Activated T-cell treated with anti-CD3 and anti-CD28 coated beads, Interleukin-2, amount 50 U/mL, for 24 hours (primary cell): ENCODE results near the gene NDOR1.

ENCODE experiments used
- DNase-seq: peaks from one replicate; pipeline ENCODE4 v3.0.0-alpha.2; 2020
- H3K27ac Mint-ChIP-seq: 2 replicates; pipeline ENCODE4 v1.8.0; 2020; ENCODE audit warnings: mild to moderate bottlenecking, mixed read lengths
- H3K27me3 Mint-ChIP-seq: 2 replicates; pipeline ENCODE4 v1.8.0; 2020; ENCODE audit warnings: mixed read lengths
- H3K36me3 Mint-ChIP-seq: 2 replicates; pipeline ENCODE4 v1.8.0; 2020; ENCODE audit warnings: low read depth, mixed read lengths
- H3K4me1 Mint-ChIP-seq: 2 replicates; pipeline ENCODE4 v1.8.0; 2020; ENCODE audit warnings: low read depth, mixed read lengths
- H3K4me3 Mint-ChIP-seq: 2 replicates; pipeline ENCODE4 v1.8.0; 2020; ENCODE audit warnings: mild to moderate bottlenecking, moderate library complexity, mixed read lengths
- H3K9me3 Mint-ChIP-seq: 2 replicates; pipeline ENCODE4 v1.8.0; 2020; ENCODE audit warnings: mixed read lengths

The NDOR1 gene

GRCh38 chr9:137205126-137206069 is at the start of gene NDOR1, which contains the start of gene TMEM203:
TSS of gene NDOR1 (plus strand) at chr9:137205700. CDS start at chr9:137205778, 78 bp downstream.
TSS of gene TMEM203 (minus strand) at chr9:137205648. CDS start at chr9:137205414, 234 bp downstream.
- H3K9me3 Mint-ChIP-seq: no peaks in the 10 kb centered on the region

GRCh38 chr9:137156567-137157375 is 48.7 kb upstream of the NDOR1 start:
- no peak overlapping the region for H3K27ac Mint-ChIP-seq

More at GRCh38 chr9:137205126-137206069, at the start of gene NDOR1, which contains the start of gene TMEM203:
- Mint-ChIP-seq H3K27me3 (no peaks in the 10 kb centered on the region), H3K36me3 (peaks cover 64% of the 10 kb centered on the region), H3K4me1 (peaks cover 49% of the 10 kb centered on the region), H3K27ac (peak within 1 kb of the TSS; percentile 95), H3K4me3 (peak within 1 kb of the TSS; percentile 95)
- peak; percentile 97 for DNase-seq

GRCh38 chr9:137157618-137158415 is 47.7 kb upstream of the NDOR1 start:
- Mint-ChIP-seq H3K4me3 (no peak overlapping the region), H3K27ac (no peak overlapping the region), H3K36me3 (no peaks in the 10 kb centered on the region), H3K4me1 (peaks cover 22% of the 10 kb centered on the region), H3K9me3 (no peaks in the 10 kb centered on the region), H3K27me3 (peaks cover 70% of the 10 kb centered on the region)
- no peak for DNase-seq

More at GRCh38 chr9:137156567-137157375, 48.7 kb upstream of the NDOR1 start:
- H3K36me3 Mint-ChIP-seq: no peaks in the 10 kb centered on the region
- peaks cover 64% of the 10 kb centered on the region for H3K27me3 Mint-ChIP-seq
- peak; percentile 74 for DNase-seq
- H3K9me3 Mint-ChIP-seq: no peaks in the 10 kb centered on the region
- peak overlapping the region; percentile 44 for H3K4me3 Mint-ChIP-seq
- H3K4me1 Mint-ChIP-seq: peaks cover 21% of the 10 kb centered on the region

- DNase-seq: no peak
- Mint-ChIP-seq H3K4me3 (no peak overlapping the region), H3K27me3 (peaks cover 76% of the 10 kb centered on the region), H3K4me1 (peaks cover 27% of the 10 kb centered on the region), H3K9me3 (no peaks in the 10 kb centered on the region), H3K36me3 (no peaks in the 10 kb centered on the region), H3K27ac (no peak overlapping the region)
These were observed 46.9 kb upstream of the NDOR1 start for GRCh38 chr9:137158625-137159024.

GRCh38 chr9:137159105-137160053 is 46.1 kb upstream of the NDOR1 start:
- H3K4me1 Mint-ChIP-seq: peaks cover 27% of the 10 kb centered on the region
- H3K4me3 Mint-ChIP-seq: no peak overlapping the region
- H3K36me3 Mint-ChIP-seq: no peaks in the 10 kb centered on the region
- H3K9me3 Mint-ChIP-seq: no peaks in the 10 kb centered on the region
- peaks cover 80% of the 10 kb centered on the region for H3K27me3 Mint-ChIP-seq
- no peak for DNase-seq
- no peak overlapping the region for H3K27ac Mint-ChIP-seq

GRCh38 chr9:137160054-137160425 is 45.5 kb upstream of the NDOR1 start:
- Mint-ChIP-seq H3K36me3 (no peaks in the 10 kb centered on the region), H3K4me3 (no peak overlapping the region), H3K4me1 (peaks cover 27% of the 10 kb centered on the region), H3K27ac (no peak overlapping the region), H3K9me3 (no peaks in the 10 kb centered on the region), H3K27me3 (peaks cover 83% of the 10 kb centered on the region)
- no peak for DNase-seq

- peaks cover 84% of the 10 kb centered on the region for H3K27me3 Mint-ChIP-seq
- no peak for DNase-seq
- no peak overlapping the region for H3K27ac Mint-ChIP-seq
- H3K4me3 Mint-ChIP-seq: no peak overlapping the region
- no peaks in the 10 kb centered on the region for H3K9me3 Mint-ChIP-seq
- no peaks in the 10 kb centered on the region for H3K36me3 Mint-ChIP-seq
- H3K4me1 Mint-ChIP-seq: peaks cover 27% of the 10 kb centered on the region
These were observed 44.6 kb upstream of the NDOR1 start for GRCh38 chr9:137160716-137161557.

GRCh38 chr9:137161558-137162486 is 43.7 kb upstream of the NDOR1 start:
- Mint-ChIP-seq H3K36me3 (no peaks in the 10 kb centered on the region), H3K9me3 (no peaks in the 10 kb centered on the region), H3K27me3 (peaks cover 86% of the 10 kb centered on the region), H3K4me3 (no peak overlapping the region), H3K27ac (no peak overlapping the region), H3K4me1 (peaks cover 21% of the 10 kb centered on the region)
- no peak for DNase-seq

- Mint-ChIP-seq H3K36me3 (no peaks in the 10 kb centered on the region), H3K9me3 (no peaks in the 10 kb centered on the region), H3K27ac (no peak overlapping the region), H3K4me1 (peaks cover 18% of the 10 kb centered on the region), H3K4me3 (no peak overlapping the region), H3K27me3 (peaks cover 83% of the 10 kb centered on the region)
- DNase-seq: no peak
These were observed 42.8 kb upstream of the NDOR1 start for GRCh38 chr9:137162505-137163364.

- Mint-ChIP-seq H3K27ac (no peak overlapping the region), H3K4me3 (no peak overlapping the region)
These were observed 42.2 kb upstream of the NDOR1 start for GRCh38 chr9:137163365-137163715.

GRCh38 chr9:137163805-137164204 is 41.7 kb upstream of the NDOR1 start:
- H3K4me1 Mint-ChIP-seq: peaks cover 14% of the 10 kb centered on the region
- no peak overlapping the region for H3K4me3 Mint-ChIP-seq
- DNase-seq: no peak
- no peak overlapping the region for H3K27ac Mint-ChIP-seq
- no peaks in the 10 kb centered on the region for H3K36me3 Mint-ChIP-seq
- H3K27me3 Mint-ChIP-seq: peaks cover 76% of the 10 kb centered on the region
- H3K9me3 Mint-ChIP-seq: no peaks in the 10 kb centered on the region

More at GRCh38 chr9:137163365-137163715, 42.2 kb upstream of the NDOR1 start:
- no peak for DNase-seq
- Mint-ChIP-seq H3K9me3 (no peaks in the 10 kb centered on the region), H3K27me3 (peaks cover 77% of the 10 kb centered on the region), H3K36me3 (no peaks in the 10 kb centered on the region), H3K4me1 (peaks cover 14% of the 10 kb centered on the region)
